Measurements from ENCODE around the gene HCLS1.
"Not testable (repeated sequence)": the region's sequence is repeated elsewhere in the genome, so short reads cannot be mapped to it uniquely, and the experiment has no call there.

The HCLS1 gene, protein sequence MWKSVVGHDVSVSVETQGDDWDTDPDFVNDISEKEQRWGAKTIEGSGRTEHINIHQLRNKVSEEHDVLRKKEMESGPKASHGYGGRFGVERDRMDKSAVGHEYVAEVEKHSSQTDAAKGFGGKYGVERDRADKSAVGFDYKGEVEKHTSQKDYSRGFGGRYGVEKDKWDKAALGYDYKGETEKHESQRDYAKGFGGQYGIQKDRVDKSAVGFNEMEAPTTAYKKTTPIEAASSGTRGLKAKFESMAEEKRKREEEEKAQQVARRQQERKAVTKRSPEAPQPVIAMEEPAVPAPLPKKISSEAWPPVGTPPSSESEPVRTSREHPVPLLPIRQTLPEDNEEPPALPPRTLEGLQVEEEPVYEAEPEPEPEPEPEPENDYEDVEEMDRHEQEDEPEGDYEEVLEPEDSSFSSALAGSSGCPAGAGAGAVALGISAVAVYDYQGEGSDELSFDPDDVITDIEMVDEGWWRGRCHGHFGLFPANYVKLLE

DNA sequence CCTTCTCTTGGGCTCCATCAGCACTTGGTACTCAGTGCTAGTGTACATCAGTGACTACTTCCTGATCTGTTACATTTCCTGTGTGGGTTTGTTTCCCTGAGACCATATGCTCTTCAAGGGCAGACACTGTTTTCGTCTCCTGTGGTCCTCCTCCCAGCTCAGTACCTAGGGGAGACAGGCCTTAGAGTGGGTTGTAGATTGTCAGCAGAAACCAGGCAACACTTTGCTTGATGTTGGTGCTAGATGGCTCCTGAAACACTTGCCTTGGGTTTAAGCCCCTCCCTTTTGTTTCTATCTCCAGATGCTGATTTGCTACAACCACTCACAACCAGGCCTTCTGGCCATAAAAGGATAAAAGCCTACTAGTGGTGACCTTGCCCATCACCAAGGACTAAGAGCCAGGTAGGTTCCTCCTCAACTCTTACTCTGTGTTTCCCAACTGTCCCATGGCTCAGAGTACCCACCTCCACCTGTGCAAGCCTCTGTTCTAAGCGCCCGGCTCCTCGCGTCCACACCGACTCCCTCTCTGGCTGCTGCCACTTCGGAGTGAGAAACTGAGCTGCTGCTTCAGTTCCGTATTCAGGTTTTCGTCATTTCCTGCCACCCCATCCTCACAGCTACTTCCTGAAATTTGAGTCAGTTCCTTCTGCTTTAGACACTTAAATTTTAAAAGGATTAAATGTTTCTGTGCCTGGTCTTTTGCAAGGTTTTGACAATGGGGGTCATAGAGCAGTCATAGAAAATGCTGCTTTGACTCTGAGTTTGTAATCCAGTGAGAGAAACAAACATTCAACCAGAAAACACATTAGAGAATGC lies at the start of gene HCLS1:
Gene HCLS1, minus strand, starts transcription at position 548 of the 816 bp plus-strand sequence. CDS start 2,556 bp downstream, outside the sequence.
- DNase-seq (ENCODE audit: low spot score): no peak

DNA sequence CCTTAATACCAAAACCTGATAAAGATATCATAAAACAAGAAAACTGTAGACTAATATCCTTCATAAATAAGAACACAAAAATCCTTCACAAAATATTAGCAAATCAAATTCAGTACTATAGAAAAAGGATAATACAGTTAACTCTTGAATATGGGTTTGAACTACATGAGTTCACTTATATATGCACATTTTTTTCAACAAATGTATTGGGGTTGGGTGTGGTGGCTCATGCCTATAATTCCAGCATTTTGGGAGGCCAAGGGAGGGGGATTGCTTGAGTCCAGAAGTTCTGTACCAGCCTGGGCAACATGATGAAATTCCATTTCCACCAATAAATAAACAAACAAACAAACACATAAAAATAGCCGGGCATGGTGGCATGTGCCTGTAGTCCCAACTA lies 49.6 kb upstream of the HCLS1 start:
- DNase-seq (ENCODE audit: low spot score): no peak

DNA sequence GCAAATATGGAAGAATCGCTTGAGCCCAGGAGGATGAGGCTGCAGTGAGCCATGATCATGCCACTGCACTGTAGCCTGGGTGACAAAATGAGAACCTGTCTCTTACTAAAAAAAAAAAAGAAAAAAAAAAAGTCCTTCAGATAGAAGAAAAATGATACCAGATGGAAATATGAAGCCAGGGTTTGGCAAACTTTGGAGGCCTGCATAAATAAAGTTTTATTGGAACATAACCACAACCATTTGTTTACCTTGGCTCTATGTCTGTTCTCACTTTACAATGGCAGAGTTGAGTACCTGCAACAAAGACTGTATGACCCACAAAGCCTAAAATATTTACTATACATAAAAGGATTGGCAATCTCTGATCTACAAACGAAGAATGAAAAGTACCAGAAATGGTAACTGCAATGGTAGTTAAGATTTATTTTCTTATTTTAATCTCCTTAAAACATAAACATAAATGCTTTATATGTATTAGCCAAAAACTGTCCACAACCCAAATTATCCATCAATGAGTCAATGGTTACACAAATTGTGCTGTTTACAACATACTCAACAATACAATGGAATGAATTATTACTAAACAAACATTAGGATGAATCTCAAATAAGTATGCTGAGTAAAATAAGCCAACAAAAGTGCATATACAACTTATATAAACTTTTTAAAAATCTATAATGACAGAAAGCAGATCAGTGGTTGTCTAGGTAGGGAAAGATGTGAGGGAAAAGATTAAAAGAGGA lies 47.0 kb upstream of the HCLS1 start:
- no peak for DNase-seq (ENCODE audit: low spot score)

DNA sequence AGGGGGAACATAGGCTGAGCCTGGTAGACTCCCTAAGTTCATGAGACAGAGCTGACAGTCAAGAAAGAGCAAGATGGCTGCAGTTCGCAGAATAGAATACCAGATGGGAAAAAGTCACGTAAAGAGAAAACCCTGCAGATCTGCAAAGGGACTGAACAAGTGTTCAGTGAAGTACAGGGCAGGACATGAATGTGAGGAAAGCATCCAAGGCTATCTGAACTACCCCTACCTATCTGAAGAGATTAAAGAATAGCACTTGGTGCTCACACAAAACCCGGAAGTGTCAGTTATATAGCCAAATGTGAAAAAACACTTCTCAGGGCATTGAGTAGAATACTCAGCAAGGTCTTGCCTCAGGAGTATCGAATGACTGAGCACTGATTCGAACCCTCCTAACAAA lies 44.8 kb upstream of the HCLS1 start:
- DNase-seq (ENCODE audit: low spot score): no peak

DNA sequence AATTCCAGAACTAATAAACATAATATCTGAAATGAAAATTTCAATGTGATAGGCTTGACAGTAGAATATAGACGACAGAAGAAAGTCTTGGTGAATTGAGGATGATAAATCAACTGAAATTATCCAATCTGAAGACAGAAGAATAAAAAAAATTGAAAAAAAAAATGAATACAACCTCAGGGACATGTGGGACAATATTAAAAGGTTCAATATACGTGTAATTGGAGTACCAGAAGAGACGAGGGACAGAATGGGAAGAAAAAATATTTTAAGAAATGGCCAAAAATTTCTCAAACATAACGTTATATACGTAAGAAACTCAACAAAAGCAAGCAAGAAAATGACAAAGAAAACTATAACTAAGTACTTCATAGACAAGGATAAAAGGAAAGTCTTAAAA lies 43.3 kb upstream of the HCLS1 start:
- no peak for DNase-seq (ENCODE audit: low spot score)

DNA sequence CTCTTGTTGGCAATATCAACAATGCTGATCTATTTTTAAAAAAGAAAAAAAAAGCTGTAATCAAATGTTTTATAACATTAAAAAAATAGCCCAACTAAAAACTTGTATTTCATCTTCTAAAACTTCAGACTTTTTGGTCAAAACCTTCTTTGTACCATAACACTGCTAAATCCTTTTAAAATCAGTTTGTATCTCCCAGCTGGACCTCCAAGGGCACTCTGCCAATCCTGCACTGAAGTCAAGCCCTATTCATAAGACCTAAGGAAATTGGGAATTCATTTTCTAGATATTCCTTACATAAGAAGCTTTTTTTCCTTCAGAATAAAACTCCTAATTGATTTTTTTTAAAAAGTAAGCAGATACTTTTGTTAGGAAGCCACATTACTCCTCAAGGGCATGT lies 38.2 kb upstream of the HCLS1 start:
- no peak for DNase-seq (ENCODE audit: low spot score)

DNA sequence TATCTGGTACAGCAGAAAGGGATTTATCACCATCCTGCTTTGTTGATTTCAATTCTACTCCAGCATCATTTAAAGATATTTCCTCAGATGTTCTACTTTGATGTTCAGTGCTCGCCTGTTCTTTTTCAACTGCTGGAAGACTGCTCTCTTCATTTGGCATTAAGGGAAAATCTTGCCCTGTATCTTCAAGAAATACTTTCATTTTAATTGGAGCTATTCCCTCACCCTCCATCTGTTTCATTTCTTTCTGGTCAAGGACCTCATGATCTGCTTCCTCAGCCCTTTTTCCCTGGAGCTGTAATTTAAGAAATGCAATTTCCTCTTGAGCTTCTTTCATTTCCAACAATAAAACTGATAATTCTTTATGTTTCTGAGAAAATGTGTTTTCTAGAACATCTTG lies 37.8 kb upstream of the HCLS1 start:
- no peak for DNase-seq (ENCODE audit: low spot score)

DNA sequence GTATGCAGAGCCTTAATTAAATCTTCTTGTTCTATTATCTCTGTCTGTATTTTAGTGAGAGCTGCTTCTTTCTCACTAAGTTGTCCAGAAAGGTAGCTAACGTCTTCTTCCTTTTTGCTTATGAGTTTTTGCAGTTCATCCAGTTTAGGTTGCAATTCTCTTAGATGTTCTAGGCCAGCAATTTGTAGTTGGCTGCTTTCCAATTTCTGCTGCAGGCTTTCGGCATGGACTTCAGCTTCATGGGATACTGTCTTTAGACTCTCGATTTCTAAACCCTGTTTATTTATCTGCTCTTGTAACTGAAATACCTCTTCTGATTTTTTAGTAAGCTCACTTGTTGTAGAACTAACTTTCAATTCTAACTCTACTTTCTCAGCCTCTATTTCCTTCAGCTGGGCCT lies 35.5 kb upstream of the HCLS1 start:
- DNase-seq (ENCODE audit: low spot score): no peak

DNA sequence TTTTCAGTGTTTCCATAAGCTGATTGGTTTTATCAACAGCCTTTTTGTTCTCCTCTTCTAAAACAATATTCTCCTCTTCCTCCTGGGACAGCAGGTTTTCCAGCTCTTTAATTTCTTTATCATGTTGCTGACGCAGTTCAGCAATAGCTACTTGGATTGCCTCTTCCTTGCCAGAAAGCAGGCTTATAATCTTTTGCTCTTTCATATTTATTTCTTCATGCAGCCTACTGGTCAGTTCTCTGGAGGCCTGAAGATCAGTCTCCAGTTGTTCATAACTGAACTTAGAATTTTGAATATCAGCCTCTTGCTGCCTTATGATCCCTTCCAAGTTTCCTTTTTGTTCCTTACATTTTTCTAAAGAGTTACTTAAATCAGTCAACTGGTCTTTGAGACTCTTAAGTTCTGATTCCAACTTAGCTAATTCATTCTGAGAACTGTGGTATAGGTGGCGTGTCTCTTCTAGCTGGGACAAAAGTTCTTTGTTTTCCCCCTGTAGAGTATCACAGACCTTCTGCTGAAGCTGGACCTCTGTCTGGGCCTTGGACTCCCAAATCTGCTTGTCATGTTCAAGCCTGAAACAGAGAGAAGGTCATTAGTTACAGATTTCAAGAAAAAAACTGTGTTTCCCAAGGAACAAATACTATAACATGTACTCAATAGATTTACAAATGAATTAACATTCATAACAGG lies 31.5 kb upstream of the HCLS1 start:
- DNase-seq (ENCODE audit: low spot score): no peak

DNA sequence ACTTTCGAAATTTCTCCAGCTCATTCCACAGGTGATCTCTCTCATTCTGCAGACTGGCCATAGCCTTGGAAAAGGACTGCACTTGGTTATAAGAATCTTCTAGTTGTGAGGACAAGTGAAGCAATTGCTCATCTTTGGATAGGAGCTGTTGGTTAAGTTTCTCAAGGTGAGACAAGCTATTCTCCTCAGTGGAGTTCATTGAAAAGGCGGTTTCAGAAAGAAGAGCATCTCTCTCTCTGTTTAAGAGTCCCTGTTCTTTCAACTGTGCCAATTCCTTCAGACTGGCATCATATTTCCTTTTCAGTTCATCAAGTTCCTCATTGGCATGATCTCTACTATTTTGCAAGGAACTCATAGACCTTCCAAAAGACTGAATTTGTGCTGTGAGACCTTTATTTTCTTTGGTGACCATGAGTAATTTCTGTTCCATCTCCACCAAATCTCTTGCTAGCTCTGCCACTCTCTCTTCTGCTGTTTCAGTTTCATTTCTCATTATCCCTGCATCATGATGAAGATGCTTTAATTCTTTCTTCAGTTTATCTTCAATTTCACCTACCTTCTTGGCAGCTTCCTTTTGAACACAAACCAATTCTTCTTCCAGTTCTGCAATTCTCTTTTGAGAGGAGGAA lies 30.2 kb upstream of the HCLS1 start:
- no peak for DNase-seq (ENCODE audit: low spot score)

DNA sequence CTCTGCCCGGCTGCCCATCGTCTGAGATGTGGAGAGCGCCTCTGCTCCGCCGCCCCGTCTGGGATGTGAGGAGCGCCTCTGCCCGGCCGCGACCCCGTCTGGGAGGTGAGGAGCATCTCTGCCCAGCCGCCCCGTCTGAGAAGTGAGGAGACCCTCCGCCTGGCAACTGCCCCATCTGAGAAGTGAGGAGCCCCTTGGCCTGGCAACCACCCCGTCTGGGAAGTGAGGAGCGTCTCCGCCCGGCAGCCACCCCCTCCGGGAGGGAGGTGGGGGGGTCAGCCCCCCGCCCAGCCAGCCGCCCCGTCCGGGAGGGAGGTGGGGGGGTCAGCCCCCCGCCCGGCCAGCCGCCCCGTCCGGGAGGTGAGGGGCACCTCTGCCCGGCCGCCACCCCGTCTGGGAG lies 28.0 kb upstream of the HCLS1 start:
- not testable (repeated sequence) for DNase-seq (ENCODE audit: low spot score)

DNA sequence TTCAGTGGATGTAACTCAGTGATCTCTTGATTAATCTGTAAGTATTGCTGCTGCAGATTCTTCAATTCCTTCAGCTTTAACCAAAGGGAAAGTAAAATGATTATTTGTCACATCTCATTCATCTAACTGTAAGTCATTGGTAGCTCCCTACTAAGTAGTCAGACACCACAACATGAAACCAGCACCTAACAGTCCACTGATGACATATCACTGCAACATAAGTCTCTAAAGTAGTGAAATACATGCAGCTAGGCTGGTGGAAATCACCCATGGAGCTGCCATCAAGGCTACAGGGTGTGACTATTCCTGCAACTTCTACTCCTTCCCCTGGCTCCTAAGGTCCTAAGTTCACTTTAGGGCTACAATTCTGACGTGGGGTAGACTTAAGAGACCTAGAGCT lies 21.1 kb upstream of the HCLS1 start:
- no peak for DNase-seq (ENCODE audit: low spot score)

DNA sequence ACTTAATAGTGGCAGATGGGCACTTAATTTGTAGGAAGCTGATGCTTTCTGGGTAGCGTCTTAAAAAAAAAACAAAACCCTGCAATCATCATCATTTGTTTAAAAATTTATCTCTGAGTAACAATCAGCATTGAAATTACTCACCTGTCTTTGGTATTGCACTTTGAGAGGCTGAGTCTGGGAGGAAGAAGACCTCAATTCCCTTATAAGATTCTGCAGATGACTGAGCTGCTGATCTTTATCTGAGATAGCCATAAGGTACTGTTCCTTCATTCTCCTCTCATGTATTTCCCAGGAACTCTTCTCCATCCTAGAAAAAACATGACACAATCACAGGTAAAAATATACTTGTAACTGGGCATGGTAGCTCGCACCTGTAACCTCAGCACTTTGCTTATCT lies 16.4 kb upstream of the HCLS1 start:
- no peak for DNase-seq (ENCODE audit: low spot score)

DNA sequence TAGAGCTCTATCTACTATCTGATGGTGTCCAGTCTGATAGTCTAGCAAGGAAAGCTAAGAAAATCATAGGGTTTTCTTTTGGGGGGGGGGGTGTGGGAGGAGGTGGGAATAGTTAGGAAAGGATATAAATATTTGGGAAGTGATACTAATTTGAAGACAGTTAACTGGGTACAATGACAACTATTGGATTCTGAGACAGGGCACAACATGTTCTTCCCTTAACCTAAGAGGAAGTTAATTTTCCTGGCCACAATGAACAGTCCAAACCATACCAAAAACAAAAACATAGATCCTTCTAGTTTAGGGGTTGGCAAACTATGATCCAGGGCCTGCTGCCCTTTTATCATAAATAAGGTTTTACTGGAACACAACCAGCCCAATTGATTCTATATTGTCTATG lies 10.0 kb upstream of the HCLS1 start:
- no peak for DNase-seq (ENCODE audit: low spot score)

DNA sequence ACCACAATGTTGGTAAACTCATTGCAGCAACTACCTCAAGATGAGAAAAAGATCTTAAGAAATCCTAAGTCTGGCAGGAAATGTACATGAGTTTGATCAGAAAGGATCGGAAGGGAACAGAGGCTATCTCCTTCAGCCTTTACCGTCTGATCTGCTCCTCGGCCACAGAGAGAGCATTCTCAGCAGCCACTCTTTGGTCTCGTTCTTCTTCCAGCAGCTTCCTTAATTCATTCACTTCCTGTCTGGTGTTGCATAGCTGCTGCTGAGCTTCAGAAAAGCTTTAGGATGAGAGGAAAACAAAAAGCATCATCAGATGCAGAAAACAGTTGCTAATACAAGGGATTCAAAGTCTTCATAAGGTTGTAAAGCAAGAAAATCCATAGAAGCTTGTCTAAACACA lies 6.6 kb upstream of the HCLS1 start:
- no peak for DNase-seq (ENCODE audit: low spot score)

DNA sequence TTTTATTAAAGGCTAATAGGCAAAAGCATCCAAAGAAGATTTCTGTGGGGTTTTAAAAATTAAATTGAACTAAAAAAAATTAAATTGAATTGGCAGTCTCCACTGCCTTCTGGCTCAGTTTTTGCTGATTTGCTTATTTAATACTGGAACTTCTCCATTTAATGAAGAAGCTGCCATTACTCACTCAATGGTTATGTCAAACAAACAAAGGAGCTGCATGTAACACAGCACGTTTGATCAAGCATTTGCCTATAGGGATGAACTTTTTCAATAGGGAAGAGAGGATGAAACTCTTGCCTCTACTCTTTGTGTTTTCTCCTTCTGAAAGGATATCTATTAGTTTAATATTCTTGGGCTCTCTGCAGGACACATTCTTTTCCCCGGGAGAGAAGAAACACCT lies 4.8 kb upstream of the HCLS1 start:
- no peak for DNase-seq (ENCODE audit: low spot score)

DNA sequence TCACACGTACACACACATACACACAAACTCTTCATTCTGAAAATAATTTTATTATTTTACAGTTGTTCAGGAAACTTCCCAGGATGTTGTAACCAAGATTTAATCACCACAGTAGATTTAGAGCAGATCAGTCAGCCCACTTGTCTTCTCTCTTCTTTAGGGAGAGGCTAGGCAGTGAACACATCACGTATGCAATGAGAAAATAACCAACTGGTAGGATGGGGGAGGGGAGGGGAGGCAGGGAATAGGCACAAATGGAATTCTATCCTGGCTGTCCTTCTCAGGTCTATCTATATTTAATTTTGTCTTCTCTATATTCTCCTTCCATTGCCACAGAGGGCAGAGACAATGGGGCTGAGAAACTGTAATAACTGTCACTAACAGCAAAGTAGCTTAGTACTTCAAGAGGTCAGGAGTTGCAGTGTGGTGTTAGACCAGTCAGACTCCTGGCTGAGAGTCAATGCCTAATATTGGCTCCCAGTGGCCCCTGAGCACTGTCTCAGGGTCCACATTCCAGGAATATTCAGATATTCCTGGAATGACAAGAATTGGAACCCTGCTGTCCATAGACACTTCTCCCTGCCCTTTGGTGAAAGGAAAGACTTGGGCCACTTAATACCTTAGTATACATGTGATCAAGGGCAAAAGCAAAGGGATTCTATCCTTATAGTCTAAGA lies 2.6 kb upstream of the HCLS1 start:
- no peak for DNase-seq (ENCODE audit: low spot score)

DNA sequence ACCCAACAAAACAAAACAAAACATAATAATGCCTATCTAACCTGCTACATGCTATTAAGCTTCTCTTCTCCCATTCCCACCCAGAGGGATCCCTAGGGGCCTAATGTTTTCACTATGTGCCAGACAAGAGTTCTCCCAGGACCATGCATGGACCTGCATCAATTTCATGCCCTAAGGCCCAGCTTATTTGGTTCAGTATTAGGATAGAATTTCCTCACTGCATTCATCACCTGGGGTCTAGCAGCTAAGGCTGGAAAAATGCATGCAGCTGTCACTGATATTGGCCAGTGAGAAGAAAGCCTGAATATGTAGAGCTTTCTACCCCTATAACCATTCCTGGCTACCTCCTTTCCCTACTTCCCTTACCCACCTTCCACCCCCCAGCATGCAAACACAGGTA lies 2.0 kb upstream of the HCLS1 start:
- DNase-seq (ENCODE audit: low spot score): no peak

DNA sequence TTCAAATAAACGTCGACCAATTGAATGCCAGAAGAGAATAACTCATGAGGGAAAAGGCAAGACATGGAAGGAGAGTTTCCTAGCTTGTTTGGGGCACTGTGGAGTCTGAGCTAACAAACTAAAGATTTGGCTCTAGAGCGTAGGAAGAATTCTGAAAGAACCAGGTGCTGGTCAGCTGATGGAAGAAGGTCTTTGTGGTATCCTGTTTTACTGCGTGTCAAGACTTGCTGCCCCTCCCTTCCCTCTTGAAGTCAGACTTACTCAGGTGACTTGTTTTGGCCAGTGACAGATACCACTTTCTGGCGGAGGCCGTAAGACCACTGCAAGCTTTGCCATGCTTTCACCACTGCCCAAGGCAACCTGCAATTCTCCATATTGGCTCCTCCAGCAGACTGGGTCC lies 673 bp upstream of the HCLS1 start:
- no peak for DNase-seq (ENCODE audit: low spot score)

DNA sequence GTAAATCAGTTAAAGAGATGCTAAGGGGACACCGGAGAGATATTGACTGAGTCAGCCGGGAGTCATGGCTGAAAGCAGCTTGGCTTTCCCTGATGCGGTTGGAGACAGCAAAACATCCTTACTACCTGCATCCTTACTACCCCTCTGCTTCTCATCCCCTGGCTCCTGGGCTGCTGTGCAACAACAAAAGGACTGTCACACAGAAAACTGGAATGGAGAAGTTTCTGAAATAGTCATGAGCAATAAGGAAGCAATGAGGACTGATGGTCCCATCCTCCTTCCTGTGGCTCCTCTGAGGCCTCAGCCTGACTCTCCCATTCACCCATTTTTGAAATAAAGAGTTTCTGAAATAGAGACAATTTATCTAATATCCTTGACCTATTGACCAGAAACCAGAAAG lies 1.1 kb downstream of the HCLS1 start:
- no peak for DNase-seq (ENCODE audit: low spot score)

Data from iPS-NIHi11 (cell line).